ENCODE results near the gene COL9A1.

The COL9A1 gene

GRCh38 chr6:70258483-70258882 is 44.4 kb downstream of the COL9A1 start:
- TF ChIP-seq MAX (IDR thresholded peaks at IDR 0.05; ENCODE audit: low read depth, low read length), result no peak
- no peak for TF ChIP-seq CTCF (IDR thresholded peaks at IDR 0.05; ENCODE audit: low read depth, low read length)
- no peak for TF ChIP-seq MYC (IDR thresholded peaks at IDR 0.05; ENCODE audit: low read depth, low read length)
- TF ChIP-seq POLR2A (IDR thresholded peaks at IDR 0.05; ENCODE audit: extremely low read depth, insufficient read length), result no peak
- no peak for DNase-seq (ENCODE audit: low read depth)
- no peak overlapping the region for H3K4me3 ChIP-seq (ENCODE audit: low read depth, low read length)

GRCh38 chr6:70257768-70258273 is 45.1 kb downstream of the COL9A1 start:
- DNase-seq (ENCODE audit: low read depth), result no peak
- TF ChIP-seq CTCF (IDR thresholded peaks at IDR 0.05; ENCODE audit: low read depth, low read length), result no peak
- TF ChIP-seq MYC (IDR thresholded peaks at IDR 0.05; ENCODE audit: low read depth, low read length), result no peak
- no peak for TF ChIP-seq POLR2A (IDR thresholded peaks at IDR 0.05; ENCODE audit: extremely low read depth, insufficient read length)
- TF ChIP-seq MAX (IDR thresholded peaks at IDR 0.05; ENCODE audit: low read depth, low read length), result no peak
- H3K4me3 ChIP-seq (ENCODE audit: low read depth, low read length), result no peak overlapping the region

- TF ChIP-seq CTCF (IDR thresholded peaks at IDR 0.05; ENCODE audit: low read depth, low read length), result no peak
- no peak for TF ChIP-seq POLR2A (IDR thresholded peaks at IDR 0.05; ENCODE audit: extremely low read depth, insufficient read length)
- no peak for TF ChIP-seq MAX (IDR thresholded peaks at IDR 0.05; ENCODE audit: low read depth, low read length)
- no peak for TF ChIP-seq MYC (IDR thresholded peaks at IDR 0.05; ENCODE audit: low read depth, low read length)
- no peak for DNase-seq (ENCODE audit: low read depth)
- no peak overlapping the region for H3K4me3 ChIP-seq (ENCODE audit: low read depth, low read length)
Observed at GRCh38 chr6:70254784-70255183, 48.1 kb downstream of the COL9A1 start.

GRCh38 chr6:70253923-70254322 is 49.0 kb downstream of the COL9A1 start:
- no peak for DNase-seq (ENCODE audit: low read depth)
- no peak overlapping the region for H3K4me3 ChIP-seq (ENCODE audit: low read depth, low read length)
- TF ChIP-seq POLR2A (IDR thresholded peaks at IDR 0.05; ENCODE audit: extremely low read depth, insufficient read length), result no peak
- no peak for TF ChIP-seq MYC (IDR thresholded peaks at IDR 0.05; ENCODE audit: low read depth, low read length)
- TF ChIP-seq CTCF (IDR thresholded peaks at IDR 0.05; ENCODE audit: low read depth, low read length), result no peak

GRCh38 chr6:70252604-70253003 is 50.3 kb downstream of the COL9A1 start:
- no peak overlapping the region for H3K4me3 ChIP-seq (ENCODE audit: low read depth, low read length)

More at GRCh38 chr6:70252604-70253003, 50.3 kb downstream of the COL9A1 start:
- TF ChIP-seq MAX (IDR thresholded peaks at IDR 0.05; ENCODE audit: low read depth, low read length) (no peak), MYC (IDR thresholded peaks at IDR 0.05; ENCODE audit: low read depth, low read length) (no peak), CTCF (IDR thresholded peaks at IDR 0.05; ENCODE audit: low read depth, low read length) (no peak), POLR2A (IDR thresholded peaks at IDR 0.05; ENCODE audit: extremely low read depth, insufficient read length) (no peak)
- no peak for DNase-seq (ENCODE audit: low read depth)

Data from NB4 (cell line).